HG02678 (cell line): Measurements from ENCODE around the gene HPN.
"Not testable (repeated sequence)": the region's sequence is repeated elsewhere in the genome, so short reads cannot be mapped to it uniquely, and the experiment has no call there.

Experiments used
- ATAC-seq: cut with Tn5 transposase; IDR thresholded peaks from one replicate; pipeline ENCODE4 v1.9.1; 2021; ENCODE audit warnings: mild to moderate bottlenecking, moderate library complexity; ENCODE audit not compliant: unreplicated experiment

Gene HPN

DNA sequence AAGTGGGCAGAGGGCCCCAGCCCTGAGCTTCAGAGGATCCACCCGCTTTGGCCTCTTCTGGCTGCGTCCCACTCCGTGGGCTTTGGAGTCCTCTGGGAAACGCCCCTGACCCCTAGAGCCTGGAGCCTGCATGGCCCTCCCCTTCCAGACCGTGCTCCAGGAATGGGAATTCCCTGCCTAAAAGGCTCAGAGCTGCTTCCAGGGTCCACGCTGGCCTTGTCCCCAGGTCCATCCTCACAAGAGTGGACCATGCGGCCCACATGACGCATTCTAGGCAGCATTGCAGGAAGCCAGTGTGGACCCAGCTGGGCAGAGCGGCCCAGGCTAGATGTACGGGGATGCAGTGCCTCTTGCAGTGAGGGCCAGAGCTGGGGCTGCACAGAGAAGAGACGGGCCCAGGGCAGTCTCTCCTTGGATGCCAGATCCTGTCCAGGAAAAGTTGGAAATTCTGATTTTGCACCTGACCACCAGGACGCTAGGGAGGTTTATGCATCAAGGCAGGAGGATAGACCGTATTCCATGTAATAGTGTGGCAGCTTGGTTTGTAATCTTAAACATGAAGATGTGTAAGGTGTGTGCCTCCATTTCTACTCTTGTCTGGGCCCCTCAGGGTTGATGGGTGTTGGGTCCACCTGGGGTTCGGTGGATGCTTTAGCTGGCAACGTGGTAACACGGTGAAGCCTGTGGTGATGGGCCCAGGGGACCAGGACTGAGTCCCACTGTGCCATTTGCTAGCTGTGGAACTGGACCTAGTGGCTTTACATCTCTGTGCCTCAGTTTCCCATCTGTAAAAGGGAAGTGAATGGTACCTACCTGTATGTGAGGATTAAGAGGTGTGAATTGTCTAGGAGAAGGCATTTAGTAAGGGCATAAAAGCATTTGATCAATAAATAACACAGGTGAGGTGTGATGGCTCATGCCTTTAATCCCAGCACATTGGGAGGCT, 59.3 kb downstream of the HPN start:
- ATAC-seq = no peak

- not testable (repeated sequence) for ATAC-seq
Measured at GRCh38 chr19:35101949-35102348, 60.4 kb downstream of the HPN start.

DNA sequence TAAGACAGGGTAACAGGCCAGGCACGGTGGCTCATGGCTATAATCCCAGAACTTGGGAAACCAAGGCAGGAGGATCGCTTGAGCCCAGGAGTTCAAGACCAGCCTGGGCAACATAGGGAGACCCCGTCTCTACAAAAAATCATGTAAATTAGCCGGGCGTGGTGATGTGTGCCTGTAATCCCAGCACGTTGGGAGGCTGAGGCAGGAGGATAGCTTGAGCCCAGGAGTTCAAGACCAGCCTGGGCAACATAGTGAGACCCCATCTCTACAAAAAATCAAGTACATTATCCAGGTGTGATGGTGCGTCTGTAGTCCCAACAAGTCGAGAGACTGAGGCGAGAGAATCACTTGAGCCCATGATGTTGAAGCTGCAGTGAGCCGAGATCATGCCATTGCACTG, 62.1 kb downstream of the HPN start:
- ATAC-seq = not testable (repeated sequence)

- ATAC-seq = no peak
Measured at GRCh38 chr19:35104361-35104760, 62.8 kb downstream of the HPN start.

DNA sequence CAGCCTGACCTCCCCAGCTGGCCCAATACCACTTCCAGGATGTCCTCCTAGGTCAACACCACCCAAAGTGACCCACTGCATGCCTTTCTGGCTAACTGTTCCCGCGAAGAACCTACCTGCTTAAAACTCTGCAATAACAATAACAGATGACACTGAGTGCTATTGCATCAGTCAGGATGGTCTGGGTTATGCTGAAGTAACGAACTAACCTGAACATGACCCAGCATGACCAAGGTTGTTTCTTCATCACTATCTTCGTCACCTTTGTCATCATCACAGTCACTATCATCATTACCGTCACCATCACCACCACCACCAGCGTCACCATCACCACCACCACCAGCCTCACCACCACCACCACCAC, 63.5 kb downstream of the HPN start:
- no peak for ATAC-seq

DNA sequence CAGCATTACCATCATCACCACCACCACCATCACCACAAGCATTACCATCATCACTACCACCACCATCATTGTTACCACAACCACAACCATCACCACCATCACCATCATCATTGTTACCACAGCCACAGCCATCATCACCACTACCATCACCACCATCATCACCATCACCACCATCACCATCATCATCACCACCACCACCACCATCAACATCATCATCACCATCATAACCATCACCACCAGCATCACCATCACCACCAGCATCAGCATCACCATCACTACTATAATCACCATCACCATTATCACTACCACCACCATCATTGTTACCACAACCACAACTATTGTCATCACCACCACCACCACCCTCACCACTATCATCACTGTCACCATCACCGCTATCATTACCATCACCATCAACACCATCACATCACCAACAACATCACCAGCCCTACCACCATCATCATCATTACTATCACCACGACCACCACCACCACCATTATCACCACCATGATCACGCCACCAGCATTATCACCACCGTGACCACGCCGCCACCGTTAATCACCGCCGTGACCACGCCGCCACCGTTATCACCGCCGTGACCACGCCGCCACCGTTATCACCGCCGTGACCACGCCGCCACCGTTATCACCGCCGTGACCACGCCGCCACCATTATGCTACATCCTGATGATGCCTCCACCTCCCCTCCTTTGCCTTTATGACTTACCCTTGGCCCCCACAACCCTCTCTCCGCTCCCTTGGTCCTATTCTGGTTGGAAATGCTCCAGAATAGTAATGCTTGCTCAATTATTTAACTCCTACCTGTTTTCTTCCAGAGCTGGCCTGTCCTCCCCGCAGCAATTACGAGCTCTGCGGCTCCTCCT, 64.1 kb downstream of the HPN start:
- no peak for ATAC-seq

DNA sequence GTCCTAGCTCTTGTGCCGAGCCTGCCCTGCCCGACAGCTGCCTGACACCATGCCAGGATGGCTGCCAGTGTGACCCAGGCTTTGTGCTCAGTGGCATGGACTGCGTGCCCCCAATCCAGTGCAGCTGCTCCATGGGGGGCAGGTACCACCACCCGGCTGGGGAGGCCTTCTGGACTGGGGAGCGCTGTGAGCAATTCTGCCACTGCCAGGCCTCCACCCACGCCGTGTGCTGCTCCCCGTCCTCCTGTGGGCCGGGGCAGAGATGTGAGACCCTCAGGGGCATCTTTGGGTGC, 64.7 kb downstream of the HPN start:
- ATAC-seq = no peak

DNA sequence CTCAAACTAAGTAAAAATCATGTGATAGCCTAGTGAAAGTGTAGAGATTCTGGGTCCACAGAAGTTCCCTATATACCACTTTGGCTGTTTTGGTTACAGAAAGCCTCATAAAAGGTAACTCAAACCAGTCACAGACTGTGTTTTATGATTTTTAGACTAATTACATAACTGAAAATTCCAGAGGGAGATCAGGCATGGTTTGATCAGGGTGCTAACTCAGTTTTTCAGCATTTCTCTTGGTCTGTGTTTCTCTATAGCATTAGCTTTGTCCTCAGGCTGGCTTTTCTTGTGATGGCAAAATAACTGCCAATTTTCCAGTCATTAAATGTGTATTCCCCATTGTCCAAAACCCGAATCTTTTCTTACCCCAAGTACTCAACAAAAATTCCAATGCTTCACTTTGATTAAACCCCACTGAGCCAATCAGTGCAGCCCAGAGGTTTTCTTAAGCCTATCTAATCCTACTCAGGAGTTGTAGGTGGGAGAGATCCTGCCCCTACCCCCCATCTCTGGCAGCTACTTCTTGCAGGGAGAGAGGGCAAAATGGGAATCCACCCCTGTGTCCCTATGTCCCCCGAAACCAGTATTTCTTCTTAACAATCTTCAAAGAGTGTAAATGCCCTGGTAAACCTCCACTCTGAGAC, 65.5 kb downstream of the HPN start:
- no peak for ATAC-seq

DNA sequence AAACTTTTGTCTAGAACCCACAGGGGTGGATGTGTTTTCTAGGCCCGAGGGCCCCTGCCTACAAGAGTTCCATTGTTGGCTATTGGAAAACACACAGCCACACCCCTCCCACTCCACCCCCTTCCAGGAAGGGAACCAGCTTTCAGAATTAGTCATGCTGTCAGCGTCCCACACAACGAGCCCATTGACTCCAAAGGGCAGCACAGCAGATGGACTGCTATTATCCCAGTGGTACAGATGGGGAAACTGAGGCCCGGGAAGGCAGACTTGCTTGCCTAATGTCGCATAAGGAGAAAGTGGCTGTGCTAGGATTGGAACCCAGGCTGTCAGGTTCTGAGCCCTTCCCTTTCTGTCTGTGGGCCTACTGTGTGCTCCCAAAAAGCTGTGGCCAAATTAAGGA, 66.0 kb downstream of the HPN start:
- no peak for ATAC-seq

- no peak for ATAC-seq
Measured at GRCh38 chr19:35108730-35109129, 67.2 kb downstream of the HPN start.

GRCh38 chr19:35109395-35110112, 68.0 kb downstream of the HPN start:
- ATAC-seq = no peak

DNA sequence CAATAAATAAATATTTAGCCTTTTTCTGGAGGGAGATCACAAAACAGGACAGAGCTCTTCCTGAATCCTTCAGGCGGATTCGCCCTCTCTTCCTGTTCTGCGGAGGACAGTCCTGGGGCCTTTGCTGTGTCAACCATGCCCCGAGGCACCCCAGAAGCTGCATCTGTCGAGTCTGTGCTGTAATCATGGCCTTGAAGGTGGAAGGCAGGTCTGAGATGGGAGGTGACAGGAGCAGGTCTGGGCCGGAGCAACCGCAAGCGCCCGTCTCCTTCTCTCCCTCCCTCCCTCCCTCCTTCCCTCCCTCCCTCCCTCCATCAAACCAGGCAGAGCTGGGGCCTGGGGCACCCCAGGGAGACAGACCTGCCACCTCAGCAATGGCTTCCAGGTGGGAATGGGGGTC, 69.5 kb downstream of the HPN start:
- no peak for ATAC-seq

- no peak for ATAC-seq
Measured at GRCh38 chr19:35112995-35113688, 71.6 kb downstream of the HPN start.

- ATAC-seq = no peak
Measured at GRCh38 chr19:35114353-35115176, 73.0 kb downstream of the HPN start.

GRCh38 chr19:35115177-35115951, 73.8 kb downstream of the HPN start, which contains the start of gene FXYD3:
Gene FXYD3 (plus strand): TSS chr19:35115823. CDS start chr19:35119377, 3,554 bp downstream.
- ATAC-seq = no peak
